ENCODE measurements around the gene AFF3.

AFF3 gene

GRCh38 chr2:99695130-99695943 is 447.1 kb downstream of the AFF3 start:
- DNase-seq (ENCODE audit: insufficient read length, low spot score) (no peak), FAIRE-seq (no peak)
- TF ChIP-seq POLR2A (IDR thresholded peaks at IDR 0.05; ENCODE audit: low read depth, low read length) = no peak

- no peak for TF ChIP-seq POLR2A (IDR thresholded peaks at IDR 0.05; ENCODE audit: low read depth, low read length)
- DNase-seq (ENCODE audit: insufficient read length, low spot score) = no peak
- FAIRE-seq = no peak
Measured at GRCh38 chr2:99694331-99694730, 448.1 kb downstream of the AFF3 start.

- FAIRE-seq = no peak
- TF ChIP-seq POLR2A (IDR thresholded peaks at IDR 0.05; ENCODE audit: low read depth, low read length) = no peak
- no peak for DNase-seq (ENCODE audit: insufficient read length, low spot score)
Measured at GRCh38 chr2:99692785-99693184, 449.6 kb downstream of the AFF3 start.

- no peak for FAIRE-seq
- no peak for TF ChIP-seq POLR2A (IDR thresholded peaks at IDR 0.05; ENCODE audit: low read depth, low read length)
- no peak for DNase-seq (ENCODE audit: insufficient read length, low spot score)
Measured at GRCh38 chr2:99691926-99692325, 450.5 kb downstream of the AFF3 start.

GRCh38 chr2:99689145-99689742 is 453.1 kb downstream of the AFF3 start:
- FAIRE-seq = no peak
- no peak for DNase-seq (ENCODE audit: insufficient read length, low spot score)
- TF ChIP-seq POLR2A (IDR thresholded peaks at IDR 0.05; ENCODE audit: low read depth, low read length) = no peak

- DNase-seq (ENCODE audit: insufficient read length, low spot score) (no peak), FAIRE-seq (no peak)
- no peak for TF ChIP-seq POLR2A (IDR thresholded peaks at IDR 0.05; ENCODE audit: low read depth, low read length)
Measured at GRCh38 chr2:99688699-99689098, 453.7 kb downstream of the AFF3 start.

- TF ChIP-seq POLR2A (IDR thresholded peaks at IDR 0.05; ENCODE audit: low read depth, low read length) = no peak
- peak; percentile 73 for FAIRE-seq
- no peak for DNase-seq (ENCODE audit: insufficient read length, low spot score)
Measured at GRCh38 chr2:99682275-99683060, 459.9 kb downstream of the AFF3 start.

GRCh38 chr2:99680946-99681345 is 461.4 kb downstream of the AFF3 start:
- TF ChIP-seq POLR2A (IDR thresholded peaks at IDR 0.05; ENCODE audit: low read depth, low read length) = no peak
- peak; percentile 72 for FAIRE-seq
- DNase-seq (ENCODE audit: insufficient read length, low spot score) = peak; percentile 51

GRCh38 chr2:99679518-99679917 is 462.9 kb downstream of the AFF3 start:
- DNase-seq (ENCODE audit: insufficient read length, low spot score) (no peak), FAIRE-seq (no peak)
- TF ChIP-seq POLR2A (IDR thresholded peaks at IDR 0.05; ENCODE audit: low read depth, low read length) = no peak

- DNase-seq (ENCODE audit: insufficient read length, low spot score) = no peak
- no peak for FAIRE-seq
Measured at GRCh38 chr2:99678625-99679024, 463.8 kb downstream of the AFF3 start.

GRCh38 chr2:99677814-99678213 is 464.6 kb downstream of the AFF3 start:
- no peak for DNase-seq (ENCODE audit: insufficient read length, low spot score)
- no peak for FAIRE-seq
- no peak for TF ChIP-seq POLR2A (IDR thresholded peaks at IDR 0.05; ENCODE audit: low read depth, low read length)

More at GRCh38 chr2:99678625-99679024, 463.8 kb downstream of the AFF3 start:
- TF ChIP-seq POLR2A (IDR thresholded peaks at IDR 0.05; ENCODE audit: low read depth, low read length) = no peak

GRCh38 chr2:99675130-99675661 is 467.2 kb downstream of the AFF3 start:
- DNase-seq (ENCODE audit: insufficient read length, low spot score) (no peak), FAIRE-seq (no peak)
- TF ChIP-seq POLR2A (IDR thresholded peaks at IDR 0.05; ENCODE audit: low read depth, low read length) = no peak

GRCh38 chr2:99674090-99674489 is 468.3 kb downstream of the AFF3 start:
- no peak for TF ChIP-seq POLR2A (IDR thresholded peaks at IDR 0.05; ENCODE audit: low read depth, low read length)
- no peak for FAIRE-seq
- DNase-seq (ENCODE audit: insufficient read length, low spot score) = no peak

- no peak for FAIRE-seq
- TF ChIP-seq POLR2A (IDR thresholded peaks at IDR 0.05; ENCODE audit: low read depth, low read length) = no peak
- no peak for DNase-seq (ENCODE audit: insufficient read length, low spot score)
Measured at GRCh38 chr2:99672766-99673350, 469.5 kb downstream of the AFF3 start.
